Smooth muscle cell of the umbilical artery (primary cell): Measurements from ENCODE around the gene TACC2. TPM values are rescaled to one million over a fixed set of nuclear protein-coding genes. Genes with fewer than 3 reads are reported as not detected.

ENCODE experiments used
- total RNA-seq: library from RNA; depleted of rRNA; stranded (reverse); fragments of >200 nt; gene quantifications from 2 replicates; pipeline ENCODE4 v1.2.3, GENCODE V29; 2014

TACC2 gene
- total RNA-seq = 2.4 and 7.8 TPM in 2 replicates

GRCh38 chr10:121988361-121989324, at the start of gene TACC2:
Gene TACC2 (plus strand): TSS chr10:121989163. CDS start chr10:122021982, 32,819 bp downstream.

DNA sequence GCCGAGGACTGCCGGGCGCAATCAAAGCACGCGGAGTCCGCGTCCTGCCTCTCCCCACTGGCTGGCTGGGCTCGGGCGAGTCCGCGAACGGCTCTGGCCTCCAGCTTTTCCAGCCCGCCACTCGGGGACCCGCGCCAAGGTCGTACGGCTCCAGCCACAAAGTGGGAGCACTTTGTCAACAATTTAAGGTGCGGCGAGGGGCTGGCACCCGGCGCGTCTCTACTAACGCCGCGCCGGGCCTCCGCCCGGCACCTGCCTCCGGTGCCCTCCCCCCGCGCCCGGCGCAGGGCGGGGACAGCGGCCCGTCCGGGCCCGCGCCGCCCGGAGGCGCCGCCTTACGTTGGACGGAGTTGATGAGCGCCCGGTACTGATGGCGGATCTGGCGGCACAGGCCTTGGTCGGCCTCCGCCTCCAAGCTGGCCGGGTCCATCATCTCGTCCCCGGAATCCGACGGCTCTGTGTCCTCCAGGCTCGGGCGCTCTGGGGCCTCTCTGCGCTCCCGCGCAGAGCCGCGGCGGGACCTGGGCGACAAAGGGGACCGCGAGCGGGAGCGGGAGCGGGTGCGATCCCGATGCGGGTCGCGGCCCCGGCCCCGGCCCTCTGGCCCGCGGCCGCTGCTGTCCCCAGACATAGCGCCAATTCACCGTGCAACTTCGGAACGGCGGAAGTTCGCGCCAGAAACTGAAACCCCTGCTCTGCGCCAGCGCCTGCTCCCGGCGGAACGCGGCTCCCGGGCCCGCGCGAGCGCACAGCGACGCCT, 14.2 kb upstream of the TACC2 start, which contains the start of gene NSMCE4A:
Gene NSMCE4A, minus strand, starts transcription at position 683 of the 760 bp plus-strand sequence. Its CDS starts 52 bp downstream, at position 631.

DNA sequence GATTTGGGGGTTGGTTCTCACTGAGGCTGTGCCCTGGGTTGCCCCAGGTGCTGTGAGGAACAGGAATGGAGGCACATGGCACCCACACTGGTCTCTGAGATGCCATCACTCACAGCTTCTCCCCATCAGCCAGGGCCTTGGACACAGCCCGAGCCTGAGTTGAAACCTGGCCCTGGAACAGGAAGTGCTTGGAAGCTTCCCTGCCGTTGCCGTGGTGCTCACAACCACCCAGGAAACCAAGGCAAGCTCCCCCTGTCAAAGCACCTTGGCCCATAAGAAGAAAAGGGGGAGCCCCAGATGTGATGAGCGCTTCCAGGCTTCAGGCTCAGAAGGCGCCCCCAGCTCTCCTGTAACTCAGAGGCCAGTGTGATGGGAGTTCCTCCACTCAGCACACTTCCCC, 282.1 kb downstream of the TACC2 start, which contains the start of gene BTBD16:
Gene BTBD16, plus strand, starts transcription at position 221 of the 400 bp plus-strand sequence. CDS start 3,786 bp downstream, outside the sequence.

Other genes with a start within 250 kb of the TACC2 start
- gene ATE1, start 61.1 kb upstream of the TACC2 start, total RNA-seq = 34.9 and 35.0 TPM in 2 replicates
- 14.6 and 23.9 TPM in 2 replicates for gene NSMCE4A, start 13.9 kb upstream of the TACC2 start, total RNA-seq